OCI-LY7 (cell line): Measurements from ENCODE around the gene VSIG2. TPM values are rescaled to one million over a fixed set of nuclear protein-coding genes. Genes with fewer than 3 reads are reported as not detected.

Experiments used
- BruUV-seq: library from RNA; stranded (reverse); fragments of 400-500 nt; replicated peaks from 2 replicates; lab custom pipeline; 2021; lab: Mats Ljungman, UMichigan
- CTCF ChIA-PET: fragments of 300-600 bp; sonication (Branson Sonifier 250); formaldehyde crosslinking; loops from one replicate; lab custom pipeline; 2022; ENCODE audit warnings: antibody characterized with exemption; ENCODE audit not compliant: unreplicated experiment; lab: Charles Lee
- POLR2A ChIA-PET: fragments of 300-600 bp; sonication (Branson Sonifier 250); formaldehyde crosslinking; loops from one replicate; lab custom pipeline; 2022; ENCODE audit warnings: antibody characterized with exemption; lab: Charles Lee
- DNase-seq: peaks from one replicate; pipeline ENCODE4 v3.0.0-alpha.2; 2015; ENCODE audit warnings: low spot score
- H2AFZ ChIP-seq: fragments of 200-600 bp; sonication (generic), shearing (Covaris generic); 2 replicates; pipeline ENCODE4 v1.6.1; 2014; ENCODE audit warnings: mild to moderate bottlenecking, antibody characterized with exemption, low read length, moderate library complexity
- H3K27ac ChIP-seq: fragments of 200-600 bp; sonication (generic); 2 replicates; pipeline ENCODE4 v1.5.1; 2014; ENCODE audit warnings: mixed run types, low read depth, mild to moderate bottlenecking, moderate library complexity, low read length, inconsistent platforms; ENCODE audit not compliant: poor library complexity, severe bottlenecking
- H3K36me3 ChIP-seq: fragments of 200-600 bp; sonication (generic); 2 replicates; pipeline ENCODE4 v1.6.1; 2014; ENCODE audit warnings: mild to moderate bottlenecking, antibody characterized with exemption, low read length, moderate library complexity, mixed read lengths; ENCODE audit not compliant: insufficient read depth
- H3K4me1 ChIP-seq: fragments of 200-600 bp; sonication (generic); 2 replicates; pipeline ENCODE4 v1.5.1; 2014; ENCODE audit warnings: mild to moderate bottlenecking, low read length; ENCODE audit not compliant: insufficient read depth, poor library complexity, severe bottlenecking
- H3K4me2 ChIP-seq: fragments of 200-600 bp; sonication (generic); 2 replicates; pipeline ENCODE4 v1.6.1; 2014; ENCODE audit warnings: mild to moderate bottlenecking, low read length
- H3K4me3 ChIP-seq: fragments of 200-600 bp; sonication (generic); 2 replicates; pipeline ENCODE4 v1.5.1; 2014; ENCODE audit warnings: mild to moderate bottlenecking, low read depth, low read length; ENCODE audit not compliant: poor library complexity, severe bottlenecking
- H3K79me2 ChIP-seq: fragments of 200-600 bp; sonication (generic); 2 replicates; pipeline ENCODE4 v1.6.1; 2016; ENCODE audit warnings: low read depth, mild to moderate bottlenecking, low read length, moderate library complexity, mixed read lengths; ENCODE audit not compliant: insufficient read depth
- H3K9me2 ChIP-seq: fragments of 200-600 bp; sonication (generic); 2 replicates; pipeline ENCODE4 v1.6.1; 2016; ENCODE audit warnings: mild to moderate bottlenecking, low read length, mixed read lengths; ENCODE audit not compliant: insufficient read depth
- H3K9me3 ChIP-seq: fragments of 200-600 bp; sonication (generic); 2 replicates; pipeline ENCODE4 v1.6.1; 2014; ENCODE audit warnings: mild to moderate bottlenecking, mixed run types, low read length, mixed read lengths
- H4K20me1 ChIP-seq: fragments of 200-600 bp; sonication (generic); 2 replicates; pipeline ENCODE4 v1.6.1; 2014; ENCODE audit warnings: mild to moderate bottlenecking, antibody characterized with exemption, low read length, moderate library complexity, mixed read lengths; ENCODE audit not compliant: insufficient read depth
- CTCF ChIP-seq: fragments of 200-600 bp; sonication (generic); conservative IDR thresholded peaks from 2 replicates; pipeline ENCODE4 v1.5.1; 2014; ENCODE audit warnings: mild to moderate bottlenecking, antibody characterized with exemption, low read length, moderate library complexity, mixed read lengths
- EZH2phosphoT487 ChIP-seq: fragments of 200-600 bp; sonication (generic); IDR thresholded peaks from 2 replicates; pipeline ENCODE4 v1.6.1; 2018; ENCODE audit warnings: low read depth, borderline replicate concordance, mild to moderate bottlenecking, mixed run types, antibody characterized with exemption, low read length, moderate library complexity, mixed read lengths
- intact Hi-C: fragments of 100-400 bp; cut with micrococcal nuclease; formaldehyde crosslinking; loops from one replicate; pipeline ENCODE4 v1.10.0; 2022; ENCODE audit not compliant: unreplicated experiment
- total RNA-seq, 2 experiments: library from RNA; depleted of rRNA in 1 of 2; stranded (reverse); fragments of >200 nt in 1 of 2; shearing (Covaris generic) in 1 of 2; gene quantifications; 2 replicates each; pipeline ENCODE4 v1.2.3, GENCODE V29; 2014 to 2022

VSIG2 gene
- total RNA-seq, 2 experiments from 2014 or later = not detected

GRCh38 chr11:124769806-124770774, 18.0 kb upstream of the VSIG2 start:
- Histone ChIP-seq H3K4me2 (no peak overlapping the region), H3K27ac (no peak overlapping the region), H3K36me3 (peaks cover 35% of the 10 kb centered on the region; the same call in 1 of the 2 replicates), H3K4me1 (no peaks in the 10 kb centered on the region), H3K9me2 (no peaks in the 10 kb centered on the region), H4K20me1 (no peaks in the 10 kb centered on the region), H3K4me3 (no peak overlapping the region), H3K9me3 (no peaks in the 10 kb centered on the region), H3K79me2 (no peaks in the 10 kb centered on the region), H2AFZ (no peak overlapping the region)
- CTCF ChIA-PET = no interaction called here
- TF ChIP-seq EZH2phosphoT487 = no peak
- TF ChIP-seq CTCF = no peak
- BruUV-seq = no TSS peak
- DNase-seq = no peak
- POLR2A ChIA-PET = interaction anchor here (0.6 to 0.9 kb wide), 5 partner anchors 16 to 700 kb away, joined by 3 to 4 read pairs (median 3); no protein-coding TSS in a partner anchor
- intact Hi-C loops = no loop called here

GRCh38 chr11:124768914-124769313, 16.9 kb upstream of the VSIG2 start:
- DNase-seq = no peak
- Histone ChIP-seq H3K9me2 (no peaks in the 10 kb centered on the region), H4K20me1 (no peaks in the 10 kb centered on the region), H2AFZ (no peak overlapping the region), H3K4me2 (no peak overlapping the region), H3K27ac (no peak overlapping the region), H3K4me3 (no peak overlapping the region), H3K9me3 (no peaks in the 10 kb centered on the region), H3K4me1 (peaks cover 3% of the 10 kb centered on the region), H3K36me3 (peaks cover 35% of the 10 kb centered on the region; the same call in 1 of the 2 replicates), H3K79me2 (no peaks in the 10 kb centered on the region)
- ChIA-PET POLR2A (interaction anchor here (0.6 to 0.9 kb wide), 3 partner anchors 9 to 94 kb away, joined by 3 read pairs; no protein-coding TSS in a partner anchor), CTCF (no interaction called here)
- TF ChIP-seq CTCF = no peak
- no peak for TF ChIP-seq EZH2phosphoT487
- intact Hi-C loops = no loop called here
- no TSS peak for BruUV-seq

- no TSS peak for BruUV-seq
- H3K79me2 ChIP-seq = no peaks in the 10 kb centered on the region
- H2AFZ ChIP-seq = no peak overlapping the region
- no peaks in the 10 kb centered on the region for H3K9me2 ChIP-seq
- no peaks in the 10 kb centered on the region for H4K20me1 ChIP-seq
- no peak overlapping the region for H3K4me2 ChIP-seq
- H3K4me3 ChIP-seq = no peak overlapping the region
- CTCF ChIA-PET = no interaction called here
- DNase-seq = no peak
- no peaks in the 10 kb centered on the region for H3K9me3 ChIP-seq
- peaks cover 19% of the 10 kb centered on the region for H3K4me1 ChIP-seq
- peaks cover 26% of the 10 kb centered on the region; the same call in 1 of the 2 replicates for H3K36me3 ChIP-seq
- TF ChIP-seq EZH2phosphoT487 (no peak), CTCF (no peak)
- no peak overlapping the region for H3K27ac ChIP-seq
- POLR2A ChIA-PET = no interaction called here
- intact Hi-C loops = no loop called here
Measured at GRCh38 chr11:124766156-124766555, 14.1 kb upstream of the VSIG2 start.
